ENCODE data around the gene ENPP5. TPM values are rescaled to one million over a fixed set of nuclear protein-coding genes. Genes with fewer than 3 reads are reported as not detected.
"Not testable (repeated sequence)": the region's sequence is repeated elsewhere in the genome, so short reads cannot be mapped to it uniquely, and the experiment has no call there.

The ENPP5 gene
- total RNA-seq, 1 experiment from 2014 or later: 6.5 TPM

GRCh38 chr6:46138281-46138680 lies 32.5 kb downstream of the ENPP5 start:
- Histone ChIP-seq H3K4me3 (ENCODE audit: insufficient read depth, low read depth, low read length) (no peak overlapping the region), H3K36me3 (replicated peaks; ENCODE audit: control insufficient read depth, insufficient read depth, low read length) (no peaks in the 10 kb centered on the region), H3K27me3 (ENCODE audit: control insufficient read depth, insufficient read depth, low read length) (no peaks in the 10 kb centered on the region)
- DNase-seq: no peak

- Histone ChIP-seq H3K36me3 (replicated peaks; ENCODE audit: control insufficient read depth, insufficient read depth, low read length) (no peaks in the 10 kb centered on the region), H3K4me3 (ENCODE audit: insufficient read depth, low read depth, low read length) (no peak overlapping the region), H3K27me3 (ENCODE audit: control insufficient read depth, insufficient read depth, low read length) (no peaks in the 10 kb centered on the region)
- DNase-seq: no peak
These were observed 33.4 kb downstream of the ENPP5 start for GRCh38 chr6:46137387-46137786.

GRCh38 chr6:46136831-46137230 lies 33.9 kb downstream of the ENPP5 start:
- no peak for DNase-seq
- Histone ChIP-seq H3K4me3 (ENCODE audit: insufficient read depth, low read depth, low read length) (no peak overlapping the region), H3K36me3 (replicated peaks; ENCODE audit: control insufficient read depth, insufficient read depth, low read length) (no peaks in the 10 kb centered on the region), H3K27me3 (ENCODE audit: control insufficient read depth, insufficient read depth, low read length) (no peaks in the 10 kb centered on the region)

GRCh38 chr6:46135176-46135575 lies 35.6 kb downstream of the ENPP5 start:
- Histone ChIP-seq H3K36me3 (replicated peaks; ENCODE audit: control insufficient read depth, insufficient read depth, low read length) (no peaks in the 10 kb centered on the region), H3K4me3 (ENCODE audit: insufficient read depth, low read depth, low read length) (no peak overlapping the region), H3K27me3 (ENCODE audit: control insufficient read depth, insufficient read depth, low read length) (peaks cover 5% of the 10 kb centered on the region; the same call in 1 of the 2 replicates)
- DNase-seq: no peak

- Histone ChIP-seq H3K36me3 (replicated peaks; ENCODE audit: control insufficient read depth, insufficient read depth, low read length) (no peaks in the 10 kb centered on the region), H3K27me3 (ENCODE audit: control insufficient read depth, insufficient read depth, low read length) (peaks cover 9% of the 10 kb centered on the region; the same call in 1 of the 2 replicates), H3K4me3 (ENCODE audit: insufficient read depth, low read depth, low read length) (no peak overlapping the region)
- peak; percentile 10 for DNase-seq
These were observed 36.6 kb downstream of the ENPP5 start for GRCh38 chr6:46134216-46134615.

GRCh38 chr6:46131291-46131690 lies 39.5 kb downstream of the ENPP5 start:
- H3K4me3 ChIP-seq (ENCODE audit: insufficient read depth, low read depth, low read length); H3K36me3 ChIP-seq (replicated peaks; ENCODE audit: control insufficient read depth, insufficient read depth, low read length); DNase-seq: not testable (repeated sequence)
- peaks cover 20% of the 10 kb centered on the region; the same call in 1 of the 2 replicates for H3K27me3 ChIP-seq (ENCODE audit: control insufficient read depth, insufficient read depth, low read length)

- no peak overlapping the region for H3K4me3 ChIP-seq (ENCODE audit: insufficient read depth, low read depth, low read length)
- DNase-seq: no peak
- H3K36me3 ChIP-seq (replicated peaks; ENCODE audit: control insufficient read depth, insufficient read depth, low read length): no peaks in the 10 kb centered on the region
- peaks cover 20% of the 10 kb centered on the region; the same call in 1 of the 2 replicates for H3K27me3 ChIP-seq (ENCODE audit: control insufficient read depth, insufficient read depth, low read length)
These were observed 40.1 kb downstream of the ENPP5 start for GRCh38 chr6:46130666-46131065.

GRCh38 chr6:46129629-46130511 lies 40.9 kb downstream of the ENPP5 start, which contains the start of gene ENPP4:
TSS of gene ENPP4 (plus strand) at chr6:46129989. CDS start at chr6:46139584, 9,595 bp downstream.
- Histone ChIP-seq H3K36me3 (replicated peaks; ENCODE audit: control insufficient read depth, insufficient read depth, low read length) (no peaks in the 10 kb centered on the region), H3K4me3 (ENCODE audit: insufficient read depth, low read depth, low read length) (peak within 1 kb of the TSS; percentile 56), H3K27me3 (ENCODE audit: control insufficient read depth, insufficient read depth, low read length) (peaks cover 20% of the 10 kb centered on the region; the same call in 1 of the 2 replicates)
- peak; percentile 96 for DNase-seq

GRCh38 chr6:46129291-46129628 lies 41.5 kb downstream of the ENPP5 start:
- H3K4me3 ChIP-seq (ENCODE audit: insufficient read depth, low read depth, low read length): peak overlapping the region; percentile 56
- H3K36me3 ChIP-seq (replicated peaks; ENCODE audit: control insufficient read depth, insufficient read depth, low read length): no peaks in the 10 kb centered on the region
- H3K27me3 ChIP-seq (ENCODE audit: control insufficient read depth, insufficient read depth, low read length): peaks cover 20% of the 10 kb centered on the region; the same call in 1 of the 2 replicates
- no peak for DNase-seq

GRCh38 chr6:46128476-46128875 lies 42.3 kb downstream of the ENPP5 start:
- no peak for DNase-seq
- H3K36me3 ChIP-seq (replicated peaks; ENCODE audit: control insufficient read depth, insufficient read depth, low read length): no peaks in the 10 kb centered on the region
- no peak overlapping the region for H3K4me3 ChIP-seq (ENCODE audit: insufficient read depth, low read depth, low read length)
- peaks cover 20% of the 10 kb centered on the region; the same call in 1 of the 2 replicates for H3K27me3 ChIP-seq (ENCODE audit: control insufficient read depth, insufficient read depth, low read length)

- H3K36me3 ChIP-seq (replicated peaks; ENCODE audit: control insufficient read depth, insufficient read depth, low read length); DNase-seq; H3K27me3 ChIP-seq (ENCODE audit: control insufficient read depth, insufficient read depth, low read length); H3K4me3 ChIP-seq (ENCODE audit: insufficient read depth, low read depth, low read length): not testable (repeated sequence)
These were observed 51.1 kb downstream of the ENPP5 start for GRCh38 chr6:46119679-46120078.

- H3K36me3 ChIP-seq (replicated peaks; ENCODE audit: control insufficient read depth, insufficient read depth, low read length): no peaks in the 10 kb centered on the region
- H3K4me3 ChIP-seq (ENCODE audit: insufficient read depth, low read depth, low read length): no peak overlapping the region
- DNase-seq: no peak
- no peaks in the 10 kb centered on the region for H3K27me3 ChIP-seq (ENCODE audit: control insufficient read depth, insufficient read depth, low read length)
These were observed 51.9 kb downstream of the ENPP5 start for GRCh38 chr6:46118836-46119235.

- Histone ChIP-seq H3K27me3 (ENCODE audit: control insufficient read depth, insufficient read depth, low read length) (no peaks in the 10 kb centered on the region), H3K4me3 (ENCODE audit: insufficient read depth, low read depth, low read length) (no peak overlapping the region), H3K36me3 (replicated peaks; ENCODE audit: control insufficient read depth, insufficient read depth, low read length) (no peaks in the 10 kb centered on the region)
- no peak for DNase-seq
These were observed 52.6 kb downstream of the ENPP5 start for GRCh38 chr6:46118157-46118556.

GRCh38 chr6:46116289-46116688 lies 54.5 kb downstream of the ENPP5 start:
- DNase-seq: no peak
- Histone ChIP-seq H3K27me3 (ENCODE audit: control insufficient read depth, insufficient read depth, low read length) (no peaks in the 10 kb centered on the region), H3K36me3 (replicated peaks; ENCODE audit: control insufficient read depth, insufficient read depth, low read length) (no peaks in the 10 kb centered on the region), H3K4me3 (ENCODE audit: insufficient read depth, low read depth, low read length) (no peak overlapping the region)

GRCh38 chr6:46115634-46116033 lies 55.1 kb downstream of the ENPP5 start:
- Histone ChIP-seq H3K27me3 (ENCODE audit: control insufficient read depth, insufficient read depth, low read length) (no peaks in the 10 kb centered on the region), H3K36me3 (replicated peaks; ENCODE audit: control insufficient read depth, insufficient read depth, low read length) (no peaks in the 10 kb centered on the region), H3K4me3 (ENCODE audit: insufficient read depth, low read depth, low read length) (no peak overlapping the region)
- no peak for DNase-seq

Measured in H7 (cell line).